Endothelial cell of umbilical vein (primary cell): ENCODE measurements around the gene SDCCAG8. TPM values are rescaled to one million over a fixed set of nuclear protein-coding genes. Genes with fewer than 3 reads are reported as not detected.

Experiments
- BruUV-seq: library from RNA; stranded (reverse); fragments of 400-500 nt; replicated peaks from 2 replicates; lab custom pipeline; 2021; lab: Mats Ljungman, UMichigan
- CTCF ChIA-PET: fragments of 300-600, 350-600 bp; sonication (Branson Sonifier 250); formaldehyde crosslinking; loops from one replicate; lab custom pipeline; 2021; ENCODE audit warnings: antibody characterized with exemption, inconsistent platforms; lab: Charles Lee
- POLR2A ChIA-PET: fragments of 300-600, 350-600 bp; sonication (Branson Sonifier 250); formaldehyde crosslinking; loops from one replicate; lab custom pipeline; 2021; ENCODE audit warnings: antibody characterized with exemption, inconsistent platforms; lab: Charles Lee
- DNase-seq: peaks from one replicate; pipeline ENCODE4 v3.0.0-alpha.2; 2011; ENCODE audit warnings: low read depth, low spot score
- FAIRE-seq: peaks from 2 replicates; lab custom pipeline; 2011; peaks lifted over from hg19 to GRCh38; lab: Jason Lieb, UNC
- H2AFZ ChIP-seq: 2 replicates; pipeline ENCODE4 v1.6.0; 2012; ENCODE audit warnings: low read depth, low read length, control low read depth, inconsistent platforms
- H3K27ac ChIP-seq: 2 replicates; pipeline ENCODE4 v1.5.1; 2011; ENCODE audit warnings: low read depth, mild to moderate bottlenecking, control low read depth, low read length, moderate library complexity; ENCODE audit not compliant: insufficient read depth
- H3K27me3 ChIP-seq, 2 experiments: 2 replicates each; pipeline versions ENCODE4 v1.6.0 to v1.6.1; 2011; ENCODE audit warnings: low read length in 2 of 2, mixed read lengths in 1 of 2; ENCODE audit not compliant: control insufficient read depth in 2 of 2, insufficient read depth in 2 of 2
- H3K36me3 ChIP-seq, 2 experiments: 2 replicates in 1 of 2; 3 replicates in 1 of 2; pipeline ENCODE4 v1.5.1; 2011; ENCODE audit warnings: low read length in 2 of 2, mild to moderate bottlenecking in 1 of 2, moderate library complexity in 1 of 2; ENCODE audit not compliant: control insufficient read depth in 2 of 2, insufficient read depth in 2 of 2; ENCODE audit errors: extremely low read depth in 1 of 2
- H3K4me1 ChIP-seq: 3 replicates; pipeline ENCODE4 v1.5.1; 2011; ENCODE audit warnings: mild to moderate bottlenecking, low read length; ENCODE audit not compliant: control insufficient read depth, insufficient read depth; ENCODE audit errors: extremely low read depth
- H3K4me2 ChIP-seq: 2 replicates; pipeline ENCODE4 v1.6.1; 2011; ENCODE audit warnings: low read length, control low read depth, mixed read lengths; ENCODE audit not compliant: insufficient read depth
- H3K4me3 ChIP-seq, 3 experiments: fragments of 200-600 bp in 1 of 3; sonication (generic), shearing (Covaris generic) in 1 of 3; replicated peaks in 1 of 3; 2 replicates each; pipeline ENCODE4 v1.5.1; 2011 to 2016; ENCODE audit warnings: control low read depth in 3 of 3, low read length in 3 of 3, mild to moderate bottlenecking in 2 of 3, inconsistent platforms in 1 of 3, low read depth in 1 of 3, moderate library complexity in 1 of 3; ENCODE audit not compliant: insufficient read depth in 1 of 3
- H3K79me2 ChIP-seq: 2 replicates; pipeline ENCODE4 v1.6.0; 2012; ENCODE audit warnings: low read length, inconsistent platforms; ENCODE audit not compliant: control insufficient read depth, insufficient read depth
- H3K9ac ChIP-seq: replicated peaks from 2 replicates; pipeline ENCODE3; 2011; ENCODE audit warnings: low read length, control low read depth; ENCODE audit not compliant: insufficient read depth; ENCODE audit errors: extremely low read depth
- H3K9me1 ChIP-seq: replicated peaks from 3 replicates; pipeline ENCODE4 v1.6.0; 2011; ENCODE audit warnings: mild to moderate bottlenecking, low read length; ENCODE audit not compliant: control insufficient read depth, insufficient read depth; ENCODE audit errors: extremely low read depth
- H3K9me3 ChIP-seq: replicated peaks from 2 replicates; pipeline ENCODE4 v1.5.1; 2012; ENCODE audit warnings: low read length, inconsistent platforms; ENCODE audit not compliant: control insufficient read depth, insufficient read depth
- H4K20me1 ChIP-seq: replicated peaks from 2 replicates; pipeline ENCODE3; 2011; ENCODE audit warnings: mild to moderate bottlenecking, low read length; ENCODE audit not compliant: control insufficient read depth, insufficient read depth; ENCODE audit errors: extremely low read depth
- EZH2 ChIP-seq: IDR thresholded peaks from 2 replicates; pipeline ENCODE4 v1.6.1; 2012; ENCODE audit warnings: borderline replicate concordance, low read depth, mild to moderate bottlenecking, moderate library complexity, low read length, inconsistent platforms; ENCODE audit not compliant: severe bottlenecking
- FOS ChIP-seq: IDR thresholded peaks from 2 replicates; pipeline ENCODE4 v1.6.1; 2011; ENCODE audit warnings: mild to moderate bottlenecking, low read length, moderate library complexity, borderline replicate concordance; ENCODE audit not compliant: insufficient read depth
- GATA2 ChIP-seq: IDR thresholded peaks from 2 replicates; pipeline ENCODE4 v1.7.0; 2011; ENCODE audit warnings: low read depth, mild to moderate bottlenecking, moderate library complexity, mixed read lengths, low read length; ENCODE audit not compliant: insufficient read length, insufficient read depth
- JUN ChIP-seq: IDR thresholded peaks from 2 replicates; pipeline ENCODE4 v1.6.1; 2011; ENCODE audit warnings: borderline replicate concordance, low read depth; ENCODE audit not compliant: insufficient read length, insufficient read depth
- MYC ChIP-seq: IDR thresholded peaks from one replicate; pipeline ENCODE4 v1.6.1; 2011; ENCODE audit warnings: mild to moderate bottlenecking, low read depth, low read length
- POLR2A ChIP-seq: IDR thresholded peaks from 2 replicates; pipeline ENCODE4 v1.6.1; 2012; ENCODE audit warnings: low read depth, mild to moderate bottlenecking, control low read depth, low read length
- POLR2AphosphoS5 ChIP-seq: IDR thresholded peaks from 2 replicates; pipeline ENCODE4 v1.6.1; 2012; ENCODE audit warnings: low read depth, mild to moderate bottlenecking, control low read depth, low read length, moderate library complexity; ENCODE audit not compliant: insufficient read depth
- dilution Hi-C: fragments of 300-500 bp; cut with MboI; formaldehyde crosslinking; loops from one replicate; pipeline ENCODE4 v1.15.0; 2019; ENCODE audit warnings: low sequenced_read_pairs; ENCODE audit not compliant: extremely low pct_ligation_motif_present
- intact Hi-C: fragments of 100-400 bp; cut with micrococcal nuclease; formaldehyde crosslinking; loops from one replicate; pipeline ENCODE4 v1.10.0; 2022
- polyA plus RNA-seq, 4 experiments: library from polyadenylated mRNA; depleted of rRNA in 3 of 4; stranded (reverse) in 3 of 4; unstranded in 1 of 4; fragments of >200 nt; gene quantifications; 2 replicates each; pipeline versions ENCODE4 v1.2.1 to v1.2.3, GENCODE V29; 2011 to 2012; ENCODE audit warnings: missing spikeins in 1 of 4
- total RNA-seq: library from RNA; stranded (reverse); gene quantifications from 2 replicates; pipeline ENCODE4 v1.2.3, GENCODE V29; 2021
- TF ChIP-seq, protein P1 (sequence below), 2 donors: IDR thresholded peaks; 1 replicate in 1 of 2; 2 replicates in 1 of 2; pipeline ENCODE4 v1.5.1; 2011; ENCODE audit warnings: low read length in 2 of 2, mild to moderate bottlenecking in 2 of 2, moderate library complexity in 2 of 2, control low read depth in 1 of 2, inconsistent platforms in 1 of 2, low read depth in 1 of 2; ENCODE audit not compliant: insufficient read depth in 1 of 2; ENCODE audit errors: extremely low read depth in 1 of 2
- TF ChIP-seq, protein P2 (sequence below): IDR thresholded peaks from 2 replicates; pipeline ENCODE4 v1.6.1; 2011; ENCODE audit not compliant: insufficient read depth, insufficient read length

The SDCCAG8 gene
- total and polyA plus RNA-seq, 2 donors (not counting 3 experiments of a cell fraction or from before 2014, with no cell fraction given), result 14.6 to 25.7 TPM

DNA sequence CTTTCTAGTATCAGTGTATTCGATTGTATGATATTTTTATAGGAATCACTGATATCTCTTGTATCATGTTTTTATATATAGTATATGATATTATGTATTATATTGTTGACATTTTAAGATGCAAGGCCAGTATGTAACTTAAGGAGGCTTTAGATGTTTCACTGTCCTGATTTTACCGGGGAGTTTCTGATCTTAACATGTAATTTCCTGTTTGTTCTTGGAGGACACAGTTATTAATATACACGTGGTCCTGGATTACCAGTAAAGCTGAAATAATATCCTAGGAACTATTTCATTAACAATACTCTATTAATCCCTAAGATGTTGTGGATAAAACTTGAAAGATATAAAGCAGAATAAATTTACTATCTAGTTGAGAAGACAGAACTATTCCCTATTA, 19.5 kb downstream of the SDCCAG8 start:
- Histone ChIP-seq H2AFZ (no peak overlapping the region), H3K27ac (no peak overlapping the region), H3K4me1 (peaks cover 8% of the 10 kb centered on the region), H3K9me3 (no peaks in the 10 kb centered on the region), H3K4me3 (no peak overlapping the region), H4K20me1 (no peaks in the 10 kb centered on the region), H3K27me3 (no peaks in the 10 kb centered on the region), H3K4me2 (no peak overlapping the region), H3K36me3 (peaks cover 2 to 6% of the 10 kb centered on the region in 2 experiments), H3K9ac (no peak overlapping the region), H3K79me2 (peaks cover 24% of the 10 kb centered on the region), H3K9me1 (no peaks in the 10 kb centered on the region)
- TF ChIP-seq FOS (no peak), JUN (no peak), GATA2 (no peak), EZH2 (no peak), POLR2AphosphoS5 (no peak), MYC (no peak), POLR2A (no peak)
- TF ChIP-seq, protein P1, sequence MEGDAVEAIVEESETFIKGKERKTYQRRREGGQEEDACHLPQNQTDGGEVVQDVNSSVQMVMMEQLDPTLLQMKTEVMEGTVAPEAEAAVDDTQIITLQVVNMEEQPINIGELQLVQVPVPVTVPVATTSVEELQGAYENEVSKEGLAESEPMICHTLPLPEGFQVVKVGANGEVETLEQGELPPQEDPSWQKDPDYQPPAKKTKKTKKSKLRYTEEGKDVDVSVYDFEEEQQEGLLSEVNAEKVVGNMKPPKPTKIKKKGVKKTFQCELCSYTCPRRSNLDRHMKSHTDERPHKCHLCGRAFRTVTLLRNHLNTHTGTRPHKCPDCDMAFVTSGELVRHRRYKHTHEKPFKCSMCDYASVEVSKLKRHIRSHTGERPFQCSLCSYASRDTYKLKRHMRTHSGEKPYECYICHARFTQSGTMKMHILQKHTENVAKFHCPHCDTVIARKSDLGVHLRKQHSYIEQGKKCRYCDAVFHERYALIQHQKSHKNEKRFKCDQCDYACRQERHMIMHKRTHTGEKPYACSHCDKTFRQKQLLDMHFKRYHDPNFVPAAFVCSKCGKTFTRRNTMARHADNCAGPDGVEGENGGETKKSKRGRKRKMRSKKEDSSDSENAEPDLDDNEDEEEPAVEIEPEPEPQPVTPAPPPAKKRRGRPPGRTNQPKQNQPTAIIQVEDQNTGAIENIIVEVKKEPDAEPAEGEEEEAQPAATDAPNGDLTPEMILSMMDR (IDR thresholded peaks at IDR 0.05; ENCODE audit: extremely low read depth in 1 of 2, insufficient read depth in 1 of 2, low read depth in 1 of 2, low read length in 2 of 2), result no peak
- TF ChIP-seq, protein P2, sequence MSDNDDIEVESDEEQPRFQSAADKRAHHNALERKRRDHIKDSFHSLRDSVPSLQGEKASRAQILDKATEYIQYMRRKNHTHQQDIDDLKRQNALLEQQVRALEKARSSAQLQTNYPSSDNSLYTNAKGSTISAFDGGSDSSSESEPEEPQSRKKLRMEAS, result no peak
- POLR2A ChIA-PET, result interaction anchor here (0.7 kb wide), 1 partner anchor 9 kb away, joined by 6 read pairs; no protein-coding TSS in a partner anchor
- DNase-seq, result no peak
- no TSS peak for BruUV-seq
- no peak for FAIRE-seq
- intact Hi-C loops (loop anchor here (1.0 kb wide), 1 partner anchor 35 kb away; no protein-coding TSS in a partner anchor), dilution Hi-C loops (no loop called here)
- CTCF ChIA-PET, result interaction anchor here (0.8 kb wide), 1 partner anchor 15 kb away, joined by 3 read pairs; no protein-coding TSS in a partner anchor
